ENCODE results near the gene ALKBH3. TPM values are rescaled to one million over a fixed set of nuclear protein-coding genes. Genes with fewer than 3 reads are reported as not detected.

Gene ALKBH3
- total RNA-seq (10 to 100 TPM; 39.9 to 45.8 TPM), polyA plus RNA-seq (ENCODE audit: insufficient read depth, low read depth, low replicate concordance) (45.4 TPM)
- long read RNA-seq, donor 1, transcript ALKBH3-201 (10 exons, 1,474 nt) = major isoform, 5 of 6 reads
- long read RNA-seq, donor 1, partial matches to known transcripts = 0 of 6 reads
- long read RNA-seq, donor 1, other reads (novel, unspliced or antisense) = 0 of 6 reads
- long read RNA-seq, donor 2, partial matches to known transcripts = 0 of 1 reads
- long read RNA-seq, donor 2, other reads (novel, unspliced or antisense) = 0 of 1 reads

- Histone ChIP-seq H3K36me3 (ENCODE audit: low read depth, missing control alignments) (no peaks in the 10 kb centered on the region), H3K4me1 (peaks cover 12% of the 10 kb centered on the region), H3K4me3 (peak within 1 kb of the TSS; percentile 71 to 81), H3K27ac (peak within 1 kb of the TSS; percentile 42 to 47), H3K9me3 (no peaks in the 10 kb centered on the region), H3K27me3 (no peaks in the 10 kb centered on the region)
- intact Hi-C loops (cut with DNase I; ENCODE audit: low total_unique reads) = no loop called here
- DNase-seq = peak; percentile 96
- TF ChIP-seq POLR2A (IDR thresholded peaks at IDR 0.05) = no peak
- peak in 1 of 3 experiments; percentile 45 for TF ChIP-seq CTCF (IDR thresholded peaks at IDR 0.05)
- 0 to 2% methylated on average over 6 to 34 of the region's 36 CpGs for WGBS, 2 donors
These were observed at the start of gene ALKBH3 for GRCh38 chr11:43880640-43881159. Gene ALKBH3 (plus strand): TSS chr11:43880831. CDS start chr11:43882653, 1,822 bp downstream.

- Histone ChIP-seq H3K4me3 (no peak overlapping the region), H3K36me3 (ENCODE audit: low read depth, missing control alignments) (no peaks in the 10 kb centered on the region), H3K9me3 (no peaks in the 10 kb centered on the region), H3K27ac (no peak overlapping the region), H3K27me3 (no peaks in the 10 kb centered on the region), H3K4me1 (no peaks in the 10 kb centered on the region)
- WGBS, 2 donors = 66 to 74% methylated on average over 5 of the region's 5 CpGs
- intact Hi-C loops (cut with DNase I; ENCODE audit: low total_unique reads) = no loop called here
- DNase-seq = no peak
- TF ChIP-seq CTCF (IDR thresholded peaks at IDR 0.05) = no peak
- TF ChIP-seq POLR2A (IDR thresholded peaks at IDR 0.05) = no peak
These were observed 49.6 kb upstream of the ALKBH3 start for GRCh38 chr11:43830928-43831440.

- Histone ChIP-seq H3K27me3 (no peaks in the 10 kb centered on the region), H3K4me1 (no peaks in the 10 kb centered on the region), H3K36me3 (ENCODE audit: low read depth, missing control alignments) (no peaks in the 10 kb centered on the region), H3K27ac (no peak overlapping the region), H3K4me3 (no peak overlapping the region), H3K9me3 (no peaks in the 10 kb centered on the region)
- intact Hi-C loops (cut with DNase I; ENCODE audit: low total_unique reads) = no loop called here
- no peak for DNase-seq
- 93 to 97% methylated on average over 4 of the region's 4 CpGs for WGBS, 2 donors
- TF ChIP-seq POLR2A (IDR thresholded peaks at IDR 0.05) (no peak), CTCF (IDR thresholded peaks at IDR 0.05) (no peak)
These were observed 48.1 kb upstream of the ALKBH3 start for GRCh38 chr11:43832536-43832935.

- H3K27me3 ChIP-seq = no peaks in the 10 kb centered on the region
- intact Hi-C loops (cut with DNase I; ENCODE audit: low total_unique reads) = no loop called here
- no peak for DNase-seq
- TF ChIP-seq CTCF (IDR thresholded peaks at IDR 0.05) = no peak
- TF ChIP-seq POLR2A (IDR thresholded peaks at IDR 0.05) = no peak
- no peaks in the 10 kb centered on the region for H3K36me3 ChIP-seq (ENCODE audit: low read depth, missing control alignments)
- H3K4me3 ChIP-seq = no peak overlapping the region
- no peaks in the 10 kb centered on the region for H3K4me1 ChIP-seq
- 90 to 92% methylated on average over 1 of the region's 1 CpG for WGBS, 2 donors
- H3K27ac ChIP-seq = no peak overlapping the region
- H3K9me3 ChIP-seq = no peaks in the 10 kb centered on the region
These were observed 47.0 kb upstream of the ALKBH3 start for GRCh38 chr11:43833657-43834073.

Measured in testis (tissue), 5 donors.